ENCODE results near the gene CSTB.

CSTB gene

DNA sequence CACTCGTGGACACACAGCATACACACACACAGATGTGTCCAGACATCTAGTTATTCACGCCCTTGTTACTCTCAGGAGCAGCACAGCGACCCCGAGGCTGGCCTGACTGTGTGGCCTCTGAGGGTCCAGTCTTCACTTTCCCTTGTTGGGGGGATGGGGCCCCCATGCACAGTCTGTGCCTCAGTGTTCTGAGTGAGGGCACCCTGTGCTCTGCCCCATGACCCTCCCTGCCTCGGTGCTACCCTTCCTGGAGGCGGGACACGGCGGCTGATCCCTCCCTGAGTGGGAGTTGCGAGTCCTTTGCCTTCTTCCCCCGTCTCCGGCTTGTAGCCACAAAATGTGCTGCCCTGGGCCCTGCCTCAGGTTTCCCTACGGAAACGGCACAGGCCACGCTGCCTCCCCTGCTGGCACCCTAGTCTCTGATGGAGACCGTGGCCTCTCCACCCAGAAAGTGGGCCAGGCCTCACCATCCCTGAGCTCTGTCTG, 8.6 kb downstream of the CSTB start:
- TF ChIP-seq, protein P1, sequence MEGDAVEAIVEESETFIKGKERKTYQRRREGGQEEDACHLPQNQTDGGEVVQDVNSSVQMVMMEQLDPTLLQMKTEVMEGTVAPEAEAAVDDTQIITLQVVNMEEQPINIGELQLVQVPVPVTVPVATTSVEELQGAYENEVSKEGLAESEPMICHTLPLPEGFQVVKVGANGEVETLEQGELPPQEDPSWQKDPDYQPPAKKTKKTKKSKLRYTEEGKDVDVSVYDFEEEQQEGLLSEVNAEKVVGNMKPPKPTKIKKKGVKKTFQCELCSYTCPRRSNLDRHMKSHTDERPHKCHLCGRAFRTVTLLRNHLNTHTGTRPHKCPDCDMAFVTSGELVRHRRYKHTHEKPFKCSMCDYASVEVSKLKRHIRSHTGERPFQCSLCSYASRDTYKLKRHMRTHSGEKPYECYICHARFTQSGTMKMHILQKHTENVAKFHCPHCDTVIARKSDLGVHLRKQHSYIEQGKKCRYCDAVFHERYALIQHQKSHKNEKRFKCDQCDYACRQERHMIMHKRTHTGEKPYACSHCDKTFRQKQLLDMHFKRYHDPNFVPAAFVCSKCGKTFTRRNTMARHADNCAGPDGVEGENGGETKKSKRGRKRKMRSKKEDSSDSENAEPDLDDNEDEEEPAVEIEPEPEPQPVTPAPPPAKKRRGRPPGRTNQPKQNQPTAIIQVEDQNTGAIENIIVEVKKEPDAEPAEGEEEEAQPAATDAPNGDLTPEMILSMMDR (IDR thresholded peaks at IDR 0.05; ENCODE audit: low read length, missing control alignments): no peak

DNA sequence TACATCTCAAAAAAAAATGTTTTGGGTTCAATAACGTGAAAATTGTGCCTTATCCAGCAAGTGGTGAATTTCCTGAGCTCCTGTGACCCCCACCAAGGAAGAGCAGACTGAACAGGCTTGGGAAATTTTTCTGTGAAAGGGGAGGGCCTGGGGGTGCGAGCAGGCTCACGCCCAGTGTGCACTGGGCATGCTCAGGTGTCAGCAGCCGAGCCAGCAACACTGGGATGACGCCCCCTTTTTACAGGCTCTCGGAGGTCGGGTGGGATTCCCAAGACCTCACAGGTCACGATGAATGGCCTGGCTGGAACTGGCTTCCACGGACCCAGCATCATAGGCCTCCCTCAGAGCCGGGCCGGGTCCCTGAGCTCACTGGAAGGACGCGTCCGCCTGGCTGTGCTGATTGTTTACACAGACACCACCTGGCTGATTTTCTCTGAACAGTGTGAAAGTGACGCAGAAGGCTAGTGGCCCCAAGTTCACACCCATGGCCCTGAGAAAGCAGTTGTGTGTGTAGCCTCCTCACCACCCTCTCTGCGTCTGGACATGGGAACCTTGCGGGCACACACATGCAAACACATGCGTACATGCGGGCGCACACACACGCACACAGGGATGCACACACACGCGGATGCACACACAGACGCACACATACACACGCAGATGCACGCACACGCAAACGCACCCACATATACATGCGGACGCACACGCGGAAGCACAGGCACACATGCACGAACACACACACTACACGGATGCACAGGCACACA, 9.2 kb downstream of the CSTB start:
- no peak for DNase-seq (ENCODE audit: low read depth)
- TF ChIP-seq, protein P1 (IDR thresholded peaks at IDR 0.05; ENCODE audit: low read length, missing control alignments): no peak

More for the DNA sequence above, 8.6 kb downstream of the CSTB start:
- no peak for DNase-seq (ENCODE audit: low read depth)
- H3K4me3 ChIP-seq (replicated peaks; ENCODE audit: low read depth, low read length): no peak overlapping the region

GRCh38 chr21:43764576-43765495, 11.3 kb downstream of the CSTB start:
- H3K4me3 ChIP-seq (replicated peaks; ENCODE audit: low read depth, low read length): no peak overlapping the region
- no peak for DNase-seq (ENCODE audit: low read depth)
- TF ChIP-seq, protein P1 (IDR thresholded peaks at IDR 0.05; ENCODE audit: low read length, missing control alignments): no peak

More for the DNA sequence above, 9.2 kb downstream of the CSTB start:
- H3K4me3 ChIP-seq (replicated peaks; ENCODE audit: low read depth, low read length): no peak overlapping the region

DNA sequence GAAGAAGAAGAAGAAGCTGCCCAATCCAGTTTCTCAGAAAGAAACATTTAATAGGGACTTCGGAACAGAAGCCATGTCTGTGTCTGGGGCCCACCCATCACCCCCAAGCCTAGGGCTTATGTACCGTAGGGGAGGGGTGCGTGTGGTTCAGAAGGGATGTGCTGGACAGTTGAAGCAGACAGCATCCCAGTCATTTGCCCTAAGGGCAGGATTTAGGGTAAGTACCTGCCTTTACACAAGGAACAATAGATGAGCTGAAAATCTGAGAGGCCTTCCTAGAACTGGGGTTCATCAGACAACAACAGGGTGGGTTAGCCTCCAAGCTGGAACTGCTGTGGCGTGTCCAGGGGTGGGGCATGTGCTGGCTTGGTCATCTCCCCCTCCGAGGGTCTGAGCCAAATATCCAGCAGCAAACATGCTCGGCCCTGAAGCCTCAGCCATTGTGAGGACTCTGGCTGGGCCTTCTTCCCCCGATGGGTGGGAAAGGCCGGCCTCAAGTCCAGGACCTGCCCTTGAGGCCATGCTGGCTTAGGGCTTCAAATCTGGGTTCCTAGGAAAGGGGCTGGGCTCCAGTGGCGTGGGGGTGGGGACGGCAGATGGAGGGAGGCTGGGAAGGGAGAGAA, 12.1 kb downstream of the CSTB start:
- H3K4me3 ChIP-seq (replicated peaks; ENCODE audit: low read depth, low read length): no peak overlapping the region
- DNase-seq (ENCODE audit: low read depth): no peak
- TF ChIP-seq, protein P1 (IDR thresholded peaks at IDR 0.05; ENCODE audit: low read length, missing control alignments): no peak

- no peak for DNase-seq (ENCODE audit: low read depth)
- H3K4me3 ChIP-seq (replicated peaks; ENCODE audit: low read depth, low read length): no peak overlapping the region
- TF ChIP-seq, protein P1 (IDR thresholded peaks at IDR 0.05; ENCODE audit: low read length, missing control alignments): no peak
Measured at GRCh38 chr21:43762303-43763128, 13.6 kb downstream of the CSTB start.

DNA sequence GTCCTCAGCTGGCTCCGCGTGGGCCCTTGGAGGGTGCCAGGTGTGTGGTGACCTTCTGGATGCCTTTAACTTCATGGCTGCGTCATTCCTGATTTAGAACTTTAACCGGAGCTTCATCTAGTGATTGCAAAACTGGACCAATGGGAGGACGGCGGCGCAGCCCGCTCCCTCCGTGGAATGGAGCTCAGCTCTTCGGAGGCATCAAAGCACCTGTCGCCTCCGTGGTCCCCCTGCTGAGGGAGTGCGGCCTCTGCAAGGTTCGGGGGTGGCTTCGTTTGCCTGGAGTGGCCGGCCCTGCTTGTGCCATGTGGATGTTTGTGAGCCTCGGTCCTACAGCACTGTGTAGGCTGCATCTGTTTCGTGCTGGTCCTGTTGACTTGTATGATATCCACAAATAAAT, 14.2 kb downstream of the CSTB start:
- no peak overlapping the region for H3K4me3 ChIP-seq (replicated peaks; ENCODE audit: low read depth, low read length)
- no peak for DNase-seq (ENCODE audit: low read depth)
- TF ChIP-seq, protein P1 (IDR thresholded peaks at IDR 0.05; ENCODE audit: low read length, missing control alignments): no peak

All from fibroblast of pulmonary artery (primary cell).